Fibroblast of lung (primary cell): ENCODE data around the gene SNX20. TPM values are rescaled to one million over a fixed set of nuclear protein-coding genes. Genes with fewer than 3 reads are reported as not detected.

ENCODE experiments used
- DNase-seq, 2 donors: peaks; one replicate each; pipeline versions ENCODE4 v3.0.0 to v3.0.0-alpha.2; 2010; ENCODE audit warnings: low read depth in 2 of 2
- H2AFZ ChIP-seq: 2 replicates; pipeline ENCODE4 v1.5.1; 2012; ENCODE audit warnings: low read length, control low read depth, inconsistent platforms
- H3K27ac ChIP-seq: 2 replicates; pipeline ENCODE4 v1.5.1; 2011; ENCODE audit warnings: low read length, control low read depth; ENCODE audit not compliant: insufficient read depth
- H3K27me3 ChIP-seq: 2 replicates; pipeline ENCODE4 v1.5.1; 2011; ENCODE audit warnings: mild to moderate bottlenecking, low read length; ENCODE audit not compliant: control insufficient read depth, insufficient read depth
- H3K36me3 ChIP-seq: 2 replicates; pipeline ENCODE4 v1.5.1; 2011; ENCODE audit warnings: low read length; ENCODE audit not compliant: control insufficient read depth, insufficient read depth
- H3K4me1 ChIP-seq: 2 replicates; pipeline ENCODE4 v1.5.1; 2011; ENCODE audit warnings: low read length; ENCODE audit not compliant: control insufficient read depth, insufficient read depth; ENCODE audit errors: extremely low read depth
- H3K4me2 ChIP-seq: 2 replicates; pipeline ENCODE4 v1.5.1; 2011; ENCODE audit warnings: low read length, control low read depth; ENCODE audit not compliant: insufficient read depth; ENCODE audit errors: extremely low read depth
- H3K4me3 ChIP-seq, 4 experiments: fragments of 200-600 bp in 1 of 4; sonication (generic) in 1 of 4; replicated peaks in 1 of 4; 2 replicates each; pipeline ENCODE4 v1.5.1; 2011 to 2016; ENCODE audit warnings: low read length in 4 of 4, low read depth in 3 of 4, mild to moderate bottlenecking in 3 of 4, control low read depth in 2 of 4, inconsistent platforms in 1 of 4, mixed read lengths in 1 of 4; ENCODE audit not compliant: insufficient read depth in 1 of 4; ENCODE audit errors: control extremely low read depth in 1 of 4
- H3K79me2 ChIP-seq: 2 replicates; pipeline ENCODE4 v1.5.1; 2012; ENCODE audit warnings: mild to moderate bottlenecking, low read length, inconsistent platforms; ENCODE audit not compliant: control insufficient read depth, insufficient read depth
- H3K9ac ChIP-seq: 2 replicates; pipeline ENCODE4 v1.5.1; 2011; ENCODE audit warnings: mild to moderate bottlenecking, low read length, control low read depth; ENCODE audit not compliant: insufficient read depth
- H3K9me3 ChIP-seq: 2 replicates; pipeline ENCODE4 v1.5.1; 2012; ENCODE audit warnings: low read depth, low read length; ENCODE audit not compliant: control insufficient read depth, insufficient read depth
- H4K20me1 ChIP-seq: 2 replicates; pipeline ENCODE4 v1.5.1; 2011; ENCODE audit warnings: low read length; ENCODE audit not compliant: control insufficient read depth, insufficient read depth; ENCODE audit errors: extremely low read depth
- EZH2 ChIP-seq: IDR thresholded peaks from 2 replicates; pipeline ENCODE4 v1.5.1; 2012; ENCODE audit warnings: low read length, control low read depth, mild to moderate bottlenecking; ENCODE audit errors: missing control alignments
- polyA plus RNA-seq, 2 donors: library from polyadenylated mRNA; depleted of rRNA in 1 of 2; stranded (reverse) in 1 of 2; unstranded in 1 of 2; fragments of >200 nt; gene quantifications; 2 replicates each; pipeline ENCODE4 v1.2.1, GENCODE V29; 2011 to 2012; ENCODE audit warnings: missing spikeins in 1 of 2
- total RNA-seq: library from RNA; depleted of rRNA; stranded (reverse); fragments of >200 nt; gene quantifications from 2 replicates; pipeline ENCODE4 v1.2.1, GENCODE V29; 2014
- TF ChIP-seq, protein P1 (sequence below), 2 donors: IDR thresholded peaks in 1 of 2; conservative IDR thresholded peaks in 1 of 2; 1 replicate in 1 of 2; 2 replicates in 1 of 2; pipeline ENCODE4 v1.5.1; 2011 to 2012; ENCODE audit warnings: low read length in 2 of 2, control low read depth in 1 of 2, inconsistent platforms in 1 of 2, low read depth in 1 of 2, mild to moderate bottlenecking in 1 of 2

The SNX20 gene
- total and polyA plus RNA-seq, 2 donors (not counting 1 experiment from before 2014, with no cell fraction given), result not detected

DNA sequence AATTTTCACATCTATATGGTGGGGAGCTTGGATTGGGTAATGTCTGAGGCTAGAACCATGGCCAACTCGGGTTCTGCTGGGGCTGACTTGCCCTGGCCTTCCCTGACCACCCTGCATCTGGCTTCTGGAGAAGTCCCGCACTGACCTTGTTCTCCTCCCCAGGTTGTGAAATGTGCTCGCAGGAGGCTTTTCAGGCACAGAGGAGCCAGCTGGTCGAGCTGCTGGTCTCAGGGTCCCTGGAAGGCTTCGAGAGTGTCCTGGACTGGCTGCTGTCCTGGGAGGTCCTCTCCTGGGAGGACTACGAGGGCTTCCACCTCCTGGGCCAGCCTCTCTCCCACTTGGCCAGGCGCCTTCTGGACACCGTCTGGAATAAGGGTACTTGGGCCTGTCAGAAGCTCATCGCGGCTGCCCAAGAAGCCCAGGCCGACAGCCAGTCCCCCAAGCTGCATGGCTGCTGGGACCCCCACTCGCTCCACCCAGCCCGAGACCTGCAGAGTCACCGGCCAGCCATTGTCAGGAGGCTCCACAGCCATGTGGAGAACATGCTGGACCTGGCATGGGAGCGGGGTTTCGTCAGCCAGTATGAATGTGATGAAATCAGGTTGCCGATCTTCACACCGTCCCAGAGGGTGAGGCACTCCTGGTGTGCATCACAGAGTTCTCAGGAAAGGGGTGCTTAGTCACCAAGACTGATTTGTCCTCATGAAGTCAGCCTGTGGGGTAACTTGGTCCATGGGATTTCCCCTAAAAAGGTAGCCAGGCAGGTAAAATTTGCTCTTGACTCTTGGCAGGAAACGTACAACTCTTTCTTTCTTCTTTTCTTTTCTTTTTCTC lies 18.4 kb upstream of the SNX20 start:
- Histone ChIP-seq H2AFZ (no peak overlapping the region), H3K4me3 (no peak overlapping the region), H3K9me3 (no peaks in the 10 kb centered on the region), H3K9ac (no peak overlapping the region), H3K27ac (no peak overlapping the region), H3K79me2 (no peaks in the 10 kb centered on the region), H3K4me1 (no peaks in the 10 kb centered on the region), H3K27me3 (no peaks in the 10 kb centered on the region), H4K20me1 (no peaks in the 10 kb centered on the region), H3K4me2 (no peak overlapping the region), H3K36me3 (no peaks in the 10 kb centered on the region)
- no peak for DNase-seq
- TF ChIP-seq EZH2, result no peak
- TF ChIP-seq, protein P1, sequence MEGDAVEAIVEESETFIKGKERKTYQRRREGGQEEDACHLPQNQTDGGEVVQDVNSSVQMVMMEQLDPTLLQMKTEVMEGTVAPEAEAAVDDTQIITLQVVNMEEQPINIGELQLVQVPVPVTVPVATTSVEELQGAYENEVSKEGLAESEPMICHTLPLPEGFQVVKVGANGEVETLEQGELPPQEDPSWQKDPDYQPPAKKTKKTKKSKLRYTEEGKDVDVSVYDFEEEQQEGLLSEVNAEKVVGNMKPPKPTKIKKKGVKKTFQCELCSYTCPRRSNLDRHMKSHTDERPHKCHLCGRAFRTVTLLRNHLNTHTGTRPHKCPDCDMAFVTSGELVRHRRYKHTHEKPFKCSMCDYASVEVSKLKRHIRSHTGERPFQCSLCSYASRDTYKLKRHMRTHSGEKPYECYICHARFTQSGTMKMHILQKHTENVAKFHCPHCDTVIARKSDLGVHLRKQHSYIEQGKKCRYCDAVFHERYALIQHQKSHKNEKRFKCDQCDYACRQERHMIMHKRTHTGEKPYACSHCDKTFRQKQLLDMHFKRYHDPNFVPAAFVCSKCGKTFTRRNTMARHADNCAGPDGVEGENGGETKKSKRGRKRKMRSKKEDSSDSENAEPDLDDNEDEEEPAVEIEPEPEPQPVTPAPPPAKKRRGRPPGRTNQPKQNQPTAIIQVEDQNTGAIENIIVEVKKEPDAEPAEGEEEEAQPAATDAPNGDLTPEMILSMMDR (conservative IDR thresholded peaks at IDR 0.05 in 1 of 2, IDR thresholded peaks at IDR 0.05 in 1 of 2; ENCODE audit: low read depth in 1 of 2, low read length in 2 of 2), result no peak

DNA sequence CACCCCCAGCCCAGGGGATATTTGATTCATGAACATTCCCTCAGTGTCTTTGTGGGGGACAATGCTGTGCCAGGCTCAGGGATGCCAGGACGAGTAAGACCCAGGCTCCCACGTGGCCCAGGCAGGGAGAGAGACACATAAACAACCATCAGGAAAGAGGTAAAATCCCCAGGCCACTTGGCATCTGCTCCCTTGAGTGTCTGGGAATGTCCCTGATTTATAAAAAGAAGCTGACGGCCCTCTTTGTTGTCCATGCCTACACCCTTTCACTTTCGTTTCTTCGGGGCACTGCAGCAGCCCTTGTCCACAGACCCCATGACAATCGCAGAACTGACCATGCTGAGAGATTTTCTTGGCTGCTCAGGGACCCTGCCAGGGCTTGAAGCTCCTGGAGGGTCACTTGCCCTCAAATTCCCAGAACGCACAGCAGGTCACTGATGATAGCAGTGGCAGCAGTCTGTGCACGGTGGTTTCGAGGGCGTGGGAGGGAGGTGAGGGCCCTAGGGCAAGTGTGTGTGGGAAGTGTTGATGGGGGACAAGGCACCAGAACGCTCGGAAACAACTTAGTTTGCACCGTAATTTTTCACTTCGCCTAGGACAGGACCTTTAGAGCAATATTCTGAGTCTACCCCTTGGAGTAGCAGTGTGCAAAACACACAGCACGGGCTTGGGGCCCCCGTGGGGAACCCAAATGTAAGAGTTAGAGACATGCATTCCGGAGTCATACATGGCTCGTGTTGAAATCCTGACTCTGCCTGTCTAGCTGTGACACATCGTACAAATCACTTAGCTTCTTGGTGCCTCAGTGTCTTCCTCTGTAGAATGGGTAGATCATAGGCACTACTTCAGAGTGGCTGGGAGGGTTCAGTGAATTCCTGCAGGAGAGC lies 17.0 kb upstream of the SNX20 start:
- Histone ChIP-seq H3K36me3 (no peaks in the 10 kb centered on the region), H3K4me1 (no peaks in the 10 kb centered on the region), H3K27me3 (no peaks in the 10 kb centered on the region), H3K27ac (no peak overlapping the region), H4K20me1 (no peaks in the 10 kb centered on the region), H3K4me2 (peak overlapping the region; percentile 88), H2AFZ (peak overlapping the region; percentile 90), H3K9me3 (no peaks in the 10 kb centered on the region), H3K79me2 (no peaks in the 10 kb centered on the region), H3K4me3 (peak overlapping the region; percentile 31 to 54 (median 34)), H3K9ac (peak overlapping the region; percentile 37)
- peak; percentile 36 to 44 for DNase-seq
- TF ChIP-seq, protein P1 (conservative IDR thresholded peaks at IDR 0.05 in 1 of 2, IDR thresholded peaks at IDR 0.05 in 1 of 2; ENCODE audit: low read depth in 1 of 2, low read length in 2 of 2), result no peak
- no peak for TF ChIP-seq EZH2

DNA sequence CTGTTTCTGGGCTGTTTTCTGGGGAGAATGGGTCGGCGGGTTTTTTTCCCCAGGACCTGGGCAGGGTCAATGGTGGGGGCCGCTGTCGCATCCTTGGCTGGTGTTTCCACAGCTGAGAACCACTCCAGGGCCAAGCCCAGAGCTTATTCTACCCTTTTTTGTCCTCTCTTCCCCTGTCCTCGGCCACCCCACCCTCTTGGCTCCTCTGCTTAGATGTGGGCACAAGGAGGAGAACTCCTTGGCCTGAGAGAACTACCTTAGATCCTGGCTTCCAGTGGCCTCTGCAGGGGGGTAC lies 16.3 kb upstream of the SNX20 start:
- Histone ChIP-seq H3K9ac (no peak overlapping the region), H4K20me1 (no peaks in the 10 kb centered on the region), H2AFZ (no peak overlapping the region), H3K4me1 (no peaks in the 10 kb centered on the region), H3K79me2 (no peaks in the 10 kb centered on the region), H3K36me3 (no peaks in the 10 kb centered on the region), H3K4me3 (no peak overlapping the region), H3K27me3 (peaks cover 2% of the 10 kb centered on the region), H3K4me2 (no peak overlapping the region), H3K9me3 (no peaks in the 10 kb centered on the region), H3K27ac (no peak overlapping the region)
- no peak for DNase-seq
- no peak for TF ChIP-seq EZH2
- TF ChIP-seq, protein P1 (conservative IDR thresholded peaks at IDR 0.05 in 1 of 2, IDR thresholded peaks at IDR 0.05 in 1 of 2; ENCODE audit: low read depth in 1 of 2, low read length in 2 of 2), result no peak
